Measurements from ENCODE around the gene FBXL22. TPM values are rescaled to one million over a fixed set of nuclear protein-coding genes. Genes with fewer than 3 reads are reported as not detected.

FBXL22 gene
- total RNA-seq, 1 experiment from 2014 or later: 0.71 TPM

- peaks cover 7% of the 10 kb centered on the region for H3K36me3 Mint-ChIP-seq (ENCODE audit: insufficient read depth, unreplicated experiment)
- H3K27ac Mint-ChIP-seq (ENCODE audit: unreplicated experiment): no peak overlapping the region
- intact Hi-C loops (cut with micrococcal nuclease; ENCODE audit: unreplicated experiment): no loop called here
- DNase-seq: no peak
- no peaks in the 10 kb centered on the region for H3K27me3 Mint-ChIP-seq (ENCODE audit: unreplicated experiment)
- H3K4me3 Mint-ChIP-seq (ENCODE audit: low read depth, unreplicated experiment): no peak overlapping the region
- no peak for TF ChIP-seq CTCF (IDR thresholded peaks at IDR 0.05; ENCODE audit: unreplicated experiment)
- no peaks in the 10 kb centered on the region for H3K4me1 Mint-ChIP-seq (ENCODE audit: low read depth, unreplicated experiment)
- CTCF ChIA-PET: interaction anchor here (2.5 kb wide), 1 partner anchor 13 kb away, joined by 5 read pairs; no protein-coding TSS in a partner anchor
- H3K9me3 Mint-ChIP-seq (ENCODE audit: low read depth, unreplicated experiment): peaks cover 5% of the 10 kb centered on the region
- BruUV-seq (replicated peaks): no TSS peak
Measured at GRCh38 chr15:63623232-63623969, 26.2 kb downstream of the FBXL22 start.

- CTCF ChIA-PET: no interaction called here
- peaks cover under 1% of the 10 kb centered on the region for H3K9me3 Mint-ChIP-seq (ENCODE audit: low read depth, unreplicated experiment)
- no peak for TF ChIP-seq CTCF (IDR thresholded peaks at IDR 0.05; ENCODE audit: unreplicated experiment)
- no peak for DNase-seq
- intact Hi-C loops (cut with micrococcal nuclease; ENCODE audit: unreplicated experiment): no loop called here
- no peaks in the 10 kb centered on the region for H3K4me1 Mint-ChIP-seq (ENCODE audit: low read depth, unreplicated experiment)
- H3K27ac Mint-ChIP-seq (ENCODE audit: unreplicated experiment): no peak overlapping the region
- BruUV-seq (replicated peaks): no TSS peak
- H3K4me3 Mint-ChIP-seq (ENCODE audit: low read depth, unreplicated experiment): no peak overlapping the region
- peaks cover 15% of the 10 kb centered on the region for H3K36me3 Mint-ChIP-seq (ENCODE audit: insufficient read depth, unreplicated experiment)
- H3K27me3 Mint-ChIP-seq (ENCODE audit: unreplicated experiment): no peaks in the 10 kb centered on the region
Measured at GRCh38 chr15:63626955-63627354, 29.8 kb downstream of the FBXL22 start.

- CTCF ChIA-PET: no interaction called here
- no TSS peak for BruUV-seq (replicated peaks)
Measured at GRCh38 chr15:63628123-63628822, 31.1 kb downstream of the FBXL22 start.

More at GRCh38 chr15:63628123-63628822, 31.1 kb downstream of the FBXL22 start:
- intact Hi-C loops (cut with micrococcal nuclease; ENCODE audit: unreplicated experiment): no loop called here
- H3K9me3 Mint-ChIP-seq (ENCODE audit: low read depth, unreplicated experiment): no peaks in the 10 kb centered on the region
- H3K27me3 Mint-ChIP-seq (ENCODE audit: unreplicated experiment): no peaks in the 10 kb centered on the region
- TF ChIP-seq CTCF (IDR thresholded peaks at IDR 0.05; ENCODE audit: unreplicated experiment): no peak
- no peaks in the 10 kb centered on the region for H3K4me1 Mint-ChIP-seq (ENCODE audit: low read depth, unreplicated experiment)
- no peak overlapping the region for H3K27ac Mint-ChIP-seq (ENCODE audit: unreplicated experiment)
- DNase-seq: no peak
- H3K4me3 Mint-ChIP-seq (ENCODE audit: low read depth, unreplicated experiment): no peak overlapping the region
- H3K36me3 Mint-ChIP-seq (ENCODE audit: insufficient read depth, unreplicated experiment): peaks cover 15% of the 10 kb centered on the region

Measured in Calu3 (cell line).